HUES48 (cell line): Measurements from ENCODE around the gene CXXC4.

Experiments
- H3K27ac ChIP-seq: one replicate; pipeline ENCODE4 v1.7.0; 2013; ENCODE audit warnings: low read depth, low read length, inconsistent platforms
- H3K27me3 ChIP-seq: 2 replicates; pipeline ENCODE4 v1.6.1; 2013; ENCODE audit warnings: mild to moderate bottlenecking, low read length; ENCODE audit not compliant: control insufficient read depth, insufficient read depth
- H3K36me3 ChIP-seq: 2 replicates; pipeline ENCODE4 v1.6.1; 2013; ENCODE audit warnings: low read length; ENCODE audit not compliant: control insufficient read depth, insufficient read depth
- H3K4me1 ChIP-seq: 2 replicates; pipeline ENCODE4 v1.6.1; 2013; ENCODE audit warnings: mild to moderate bottlenecking, low read length; ENCODE audit not compliant: control insufficient read depth, insufficient read depth
- H3K4me3 ChIP-seq: 2 replicates; pipeline ENCODE4 v1.5.1; 2013; ENCODE audit warnings: mild to moderate bottlenecking, low read depth, low read length
- H3K9ac ChIP-seq: 2 replicates; pipeline ENCODE4 v1.6.1; 2013; ENCODE audit warnings: mild to moderate bottlenecking, low read depth, low read length, moderate library complexity
- H3K9me3 ChIP-seq: 2 replicates; pipeline ENCODE4 v1.6.1; 2013; ENCODE audit warnings: low read length; ENCODE audit not compliant: control insufficient read depth, insufficient read depth

Gene CXXC4

GRCh38 chr4:104451573-104451972 lies 43.1 kb downstream of the CXXC4 start:
- H3K4me3 ChIP-seq = no peak overlapping the region
- H3K4me1 ChIP-seq = peaks cover 16% of the 10 kb centered on the region
- H3K27ac ChIP-seq = no peak overlapping the region
- H3K36me3 ChIP-seq = no peaks in the 10 kb centered on the region
- no peaks in the 10 kb centered on the region for H3K27me3 ChIP-seq
- no peaks in the 10 kb centered on the region for H3K9me3 ChIP-seq
- H3K9ac ChIP-seq = no peak overlapping the region

DNA sequence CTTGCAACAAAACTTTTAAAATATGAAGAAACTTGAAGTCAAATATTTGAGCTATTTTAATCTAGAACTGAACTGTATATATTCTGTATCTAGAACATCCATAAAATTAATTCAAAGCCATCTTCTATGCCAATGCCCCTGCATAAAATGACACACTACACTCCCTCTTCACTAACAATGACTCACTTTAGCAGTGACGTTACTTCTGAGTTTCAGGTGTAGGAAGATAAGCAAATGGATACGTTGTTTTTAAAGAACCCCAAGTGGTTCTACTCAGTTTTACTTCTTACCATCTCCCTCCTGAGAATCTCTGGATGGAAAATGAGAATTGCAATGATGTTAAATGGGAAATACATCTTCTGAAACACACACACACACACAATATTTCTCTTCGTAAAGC lies 45.2 kb downstream of the CXXC4 start:
- H3K27me3 ChIP-seq = no peaks in the 10 kb centered on the region
- H3K36me3 ChIP-seq = no peaks in the 10 kb centered on the region
- H3K4me1 ChIP-seq = peaks cover 24% of the 10 kb centered on the region
- no peak overlapping the region for H3K27ac ChIP-seq
- no peaks in the 10 kb centered on the region for H3K9me3 ChIP-seq
- no peak overlapping the region for H3K9ac ChIP-seq
- no peak overlapping the region for H3K4me3 ChIP-seq

- Histone ChIP-seq H3K9me3 (no peaks in the 10 kb centered on the region), H3K9ac (no peak overlapping the region), H3K4me1 (peaks cover 24% of the 10 kb centered on the region), H3K4me3 (no peak overlapping the region), H3K36me3 (no peaks in the 10 kb centered on the region), H3K27me3 (no peaks in the 10 kb centered on the region), H3K27ac (peak overlapping the region; percentile 14)
These were observed 47.4 kb downstream of the CXXC4 start for GRCh38 chr4:104447294-104447693.

GRCh38 chr4:104446431-104447278 lies 48.0 kb downstream of the CXXC4 start:
- Histone ChIP-seq H3K4me1 (peaks cover 17% of the 10 kb centered on the region), H3K4me3 (no peak overlapping the region), H3K9me3 (no peaks in the 10 kb centered on the region), H3K27me3 (no peaks in the 10 kb centered on the region), H3K9ac (no peak overlapping the region), H3K36me3 (no peaks in the 10 kb centered on the region), H3K27ac (peak overlapping the region; percentile 14)

DNA sequence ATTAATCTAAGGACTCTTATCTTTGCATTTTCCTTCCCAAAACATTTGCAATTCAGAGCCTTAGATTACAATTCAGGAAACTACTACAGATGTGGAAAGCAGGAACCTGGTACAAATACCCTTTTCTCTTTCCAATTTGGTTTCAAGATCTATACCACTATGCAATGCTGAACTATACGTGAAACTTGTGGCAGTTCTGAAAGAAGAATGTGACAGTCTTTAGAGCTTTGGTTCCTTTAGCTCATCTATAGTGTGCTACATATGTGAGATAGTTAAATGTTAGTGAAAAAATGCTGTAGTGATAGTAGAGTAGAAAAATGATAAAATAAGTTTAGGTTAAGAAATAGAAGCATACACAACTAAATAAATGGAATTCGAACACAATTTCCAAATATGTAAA lies 50.0 kb downstream of the CXXC4 start:
- H3K36me3 ChIP-seq = no peaks in the 10 kb centered on the region
- peaks cover 17% of the 10 kb centered on the region for H3K4me1 ChIP-seq
- no peak overlapping the region for H3K4me3 ChIP-seq
- no peaks in the 10 kb centered on the region for H3K27me3 ChIP-seq
- H3K9ac ChIP-seq = no peak overlapping the region
- H3K9me3 ChIP-seq = no peaks in the 10 kb centered on the region
- H3K27ac ChIP-seq = no peak overlapping the region

DNA sequence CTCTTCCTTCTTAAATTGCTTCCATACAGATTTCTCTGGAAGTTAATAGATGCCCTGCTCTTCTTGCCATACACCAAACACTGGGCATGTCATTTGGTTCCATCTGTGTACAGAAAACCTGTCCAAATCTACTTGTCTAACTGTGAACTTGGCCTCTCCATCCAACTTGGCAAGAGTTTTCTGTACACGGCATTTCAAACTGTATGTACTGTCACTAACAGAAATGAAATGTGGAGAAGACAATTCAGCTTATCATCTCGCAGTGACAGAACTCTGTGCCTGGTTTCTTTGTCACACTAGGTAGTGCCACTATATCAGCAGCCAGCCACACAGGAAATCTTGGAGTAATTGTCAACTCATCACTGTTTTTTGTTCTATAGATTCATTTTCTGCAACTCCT lies 58.2 kb downstream of the CXXC4 start:
- H3K27ac ChIP-seq = no peak overlapping the region

DNA sequence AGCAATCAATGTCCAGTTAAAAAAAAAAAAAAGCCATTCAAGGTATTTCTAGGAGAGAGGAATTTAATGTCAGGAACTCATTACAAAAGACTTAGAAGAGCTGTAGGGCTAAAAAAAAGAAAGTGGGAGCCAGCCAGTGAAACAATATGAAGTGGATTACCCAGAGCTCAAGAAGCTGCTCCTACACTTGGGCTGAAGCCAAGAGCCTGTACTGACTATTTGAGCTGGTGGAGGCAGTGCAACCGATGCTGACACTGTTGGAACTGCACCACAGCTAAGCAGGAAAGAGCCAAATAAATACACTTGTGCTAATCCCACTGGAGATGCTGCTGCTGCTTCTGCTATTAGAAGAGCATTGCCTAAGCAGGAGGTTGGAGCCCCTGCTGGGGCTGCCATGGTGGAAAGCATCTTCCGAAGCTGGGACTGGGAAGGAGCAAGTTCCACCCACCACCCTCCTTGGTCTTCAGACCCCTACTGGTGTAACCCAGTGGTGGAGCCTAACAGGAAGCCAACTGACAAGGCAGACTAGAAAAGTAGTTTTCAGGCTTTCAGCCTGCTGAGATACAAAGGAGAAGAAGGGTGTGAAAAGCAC lies 65.4 kb downstream of the CXXC4 start:
- Histone ChIP-seq H3K9me3 (no peaks in the 10 kb centered on the region; the same call in 1 of the 2 replicates), H3K4me1 (peaks cover 7% of the 10 kb centered on the region), H3K36me3 (no peaks in the 10 kb centered on the region), H3K27me3 (no peaks in the 10 kb centered on the region), H3K27ac (no peak overlapping the region), H3K9ac (no peak overlapping the region), H3K4me3 (no peak overlapping the region)

More for the DNA sequence above, 58.2 kb downstream of the CXXC4 start:
- no peaks in the 10 kb centered on the region for H3K27me3 ChIP-seq
- H3K9me3 ChIP-seq = no peaks in the 10 kb centered on the region
- H3K36me3 ChIP-seq = no peaks in the 10 kb centered on the region
- H3K9ac ChIP-seq = no peak overlapping the region
- H3K4me1 ChIP-seq = no peaks in the 10 kb centered on the region
- no peak overlapping the region for H3K4me3 ChIP-seq

GRCh38 chr4:104425948-104426347 lies 68.7 kb downstream of the CXXC4 start:
- no peak overlapping the region for H3K4me3 ChIP-seq
- H3K4me1 ChIP-seq = peaks cover 19% of the 10 kb centered on the region
- H3K9me3 ChIP-seq = no peaks in the 10 kb centered on the region; the same call in 1 of the 2 replicates
- no peak overlapping the region for H3K9ac ChIP-seq
- no peaks in the 10 kb centered on the region for H3K36me3 ChIP-seq
- H3K27ac ChIP-seq = no peak overlapping the region
- H3K27me3 ChIP-seq = no peaks in the 10 kb centered on the region

DNA sequence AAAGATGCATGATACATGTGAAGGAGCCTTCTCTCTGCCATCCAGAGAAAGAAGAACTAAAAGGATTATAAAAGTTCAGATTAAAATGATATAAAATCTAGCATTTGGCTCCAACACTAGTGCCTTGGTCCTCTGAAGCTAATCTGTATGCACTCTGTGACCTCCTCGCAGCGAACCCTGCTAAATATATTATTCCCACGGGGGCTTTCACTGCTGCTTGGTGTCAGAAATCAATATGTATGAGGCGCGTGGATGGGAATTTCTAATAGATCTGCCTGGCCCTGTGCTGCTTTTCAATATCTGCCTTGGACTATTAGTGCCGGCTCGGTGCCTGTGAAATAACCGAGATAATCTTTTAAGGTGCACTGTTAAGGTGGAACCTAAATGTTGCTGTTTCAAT lies 69.7 kb downstream of the CXXC4 start:
- no peak overlapping the region for H3K9ac ChIP-seq
- H3K4me1 ChIP-seq = peaks cover 27% of the 10 kb centered on the region
- no peak overlapping the region for H3K4me3 ChIP-seq
- H3K9me3 ChIP-seq = no peaks in the 10 kb centered on the region; the same call in 1 of the 2 replicates
- H3K36me3 ChIP-seq = no peaks in the 10 kb centered on the region
- H3K27ac ChIP-seq = no peak overlapping the region
- H3K27me3 ChIP-seq = no peaks in the 10 kb centered on the region

DNA sequence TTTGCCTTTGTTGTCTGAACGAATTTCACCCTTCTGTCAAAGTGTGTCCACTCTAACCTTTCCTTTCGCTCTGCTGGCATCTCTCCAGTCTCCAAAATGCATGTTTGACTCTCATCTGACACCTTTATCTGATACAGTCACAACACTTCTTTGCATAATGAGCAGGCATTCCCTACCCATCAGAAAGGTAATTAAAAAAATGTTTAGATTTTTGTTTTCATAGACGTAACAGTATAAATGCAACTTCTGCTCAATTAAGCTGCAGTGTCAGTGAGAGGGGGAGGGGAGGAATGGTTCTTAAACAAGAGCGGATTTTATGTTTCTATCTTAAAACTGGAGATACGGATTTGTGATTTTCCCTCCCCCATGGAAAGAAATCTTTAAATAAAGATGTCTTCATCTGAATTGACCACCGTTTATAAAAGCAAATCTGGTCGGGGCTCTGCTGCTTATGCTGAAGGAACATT lies 70.2 kb downstream of the CXXC4 start:
- H3K9me3 ChIP-seq = no peaks in the 10 kb centered on the region; the same call in 1 of the 2 replicates
- H3K36me3 ChIP-seq = no peaks in the 10 kb centered on the region
- no peak overlapping the region for H3K27ac ChIP-seq
- peaks cover 30% of the 10 kb centered on the region for H3K4me1 ChIP-seq
- H3K27me3 ChIP-seq = no peaks in the 10 kb centered on the region
- H3K4me3 ChIP-seq = no peak overlapping the region
- H3K9ac ChIP-seq = no peak overlapping the region

DNA sequence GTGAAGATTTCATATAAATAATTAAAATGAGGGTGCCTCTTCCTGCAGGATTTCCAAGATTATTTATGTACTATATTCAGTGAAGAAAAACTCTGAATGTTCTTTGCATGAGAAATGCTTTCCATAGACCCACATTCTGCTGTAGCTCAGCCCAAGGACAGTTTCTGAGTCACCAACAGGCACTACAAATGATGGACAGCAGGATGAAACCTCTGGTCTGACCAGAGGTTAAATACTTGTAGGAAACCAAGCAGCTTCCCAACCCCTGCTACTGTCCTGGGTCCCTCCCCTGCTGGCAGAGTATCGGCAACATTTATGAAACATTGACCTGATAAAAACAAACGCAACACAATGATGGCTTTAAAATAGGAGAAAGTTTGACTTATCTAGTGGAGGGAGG lies 73.1 kb downstream of the CXXC4 start:
- Histone ChIP-seq H3K36me3 (no peaks in the 10 kb centered on the region), H3K27me3 (no peaks in the 10 kb centered on the region), H3K27ac (no peak overlapping the region), H3K4me3 (no peak overlapping the region; the same call in 1 of the 2 replicates), H3K9ac (no peak overlapping the region), H3K9me3 (no peaks in the 10 kb centered on the region), H3K4me1 (peaks cover 40% of the 10 kb centered on the region)
